HG03066 (cell line): ENCODE results near the gene KLHDC4.
"Not testable (repeated sequence)": the region's sequence is repeated elsewhere in the genome, so short reads cannot be mapped to it uniquely, and the experiment has no call there.

ENCODE experiments used
- ATAC-seq: cut with Tn5 transposase; IDR thresholded peaks from one replicate; pipeline ENCODE4 v1.9.1; 2021; ENCODE audit warnings: low read depth; ENCODE audit not compliant: unreplicated experiment

KLHDC4 gene

GRCh38 chr16:87724490-87725291 lies 41.1 kb downstream of the KLHDC4 start:
- no peak for ATAC-seq

- no peak for ATAC-seq
Observed at GRCh38 chr16:87723226-87723623, 42.6 kb downstream of the KLHDC4 start.

- no peak for ATAC-seq
Observed at GRCh38 chr16:87722590-87723225, 43.1 kb downstream of the KLHDC4 start.

GRCh38 chr16:87721622-87722585 lies 43.9 kb downstream of the KLHDC4 start:
- ATAC-seq: no peak

- no peak for ATAC-seq
Observed at GRCh38 chr16:87720446-87720845, 45.3 kb downstream of the KLHDC4 start.

- not testable (repeated sequence) for ATAC-seq
Observed at GRCh38 chr16:87718831-87719230, 47.0 kb downstream of the KLHDC4 start.

- ATAC-seq: no peak
Observed at GRCh38 chr16:87715658-87716057, 50.1 kb downstream of the KLHDC4 start.

- ATAC-seq: no peak
Observed at GRCh38 chr16:87715231-87715630, 50.6 kb downstream of the KLHDC4 start.

GRCh38 chr16:87713451-87714229 lies 52.1 kb downstream of the KLHDC4 start:
- no peak for ATAC-seq

- ATAC-seq: no peak
Observed at GRCh38 chr16:87712184-87712762, 53.5 kb downstream of the KLHDC4 start.

- no peak for ATAC-seq
Observed at GRCh38 chr16:87710887-87711286, 54.9 kb downstream of the KLHDC4 start.

- no peak for ATAC-seq
Observed at GRCh38 chr16:87709677-87710076, 56.1 kb downstream of the KLHDC4 start.

GRCh38 chr16:87708881-87709638 lies 56.7 kb downstream of the KLHDC4 start:
- ATAC-seq: no peak

GRCh38 chr16:87707714-87708580 lies 57.8 kb downstream of the KLHDC4 start:
- ATAC-seq: no peak

- ATAC-seq: no peak
Observed at GRCh38 chr16:87707097-87707496, 58.7 kb downstream of the KLHDC4 start.

GRCh38 chr16:87706278-87707000 lies 59.3 kb downstream of the KLHDC4 start:
- ATAC-seq: no peak

- ATAC-seq: no peak
Observed at GRCh38 chr16:87705771-87706277, 60.0 kb downstream of the KLHDC4 start.
